IgD-negative memory B cell (primary cell): ENCODE results near the gene KCNG2. TPM values are rescaled to one million over a fixed set of nuclear protein-coding genes. Genes with fewer than 3 reads are reported as not detected.

ENCODE experiments used
- H3K27ac Mint-ChIP-seq, 3 donors: one replicate each; pipeline ENCODE4 v1.8.0; 2020 to 2022; ENCODE audit warnings: mild to moderate bottlenecking in 3 of 3, mixed read lengths in 3 of 3, moderate library complexity in 1 of 3
- H3K27me3 Mint-ChIP-seq: one replicate; pipeline ENCODE4 v1.8.0; 2021; ENCODE audit warnings: mixed read lengths
- H3K36me3 Mint-ChIP-seq: one replicate; pipeline ENCODE4 v1.8.0; 2020; ENCODE audit warnings: mild to moderate bottlenecking, mixed read lengths
- H3K4me1 Mint-ChIP-seq, 3 donors: one replicate each; pipeline ENCODE4 v1.8.0; 2020 to 2022; ENCODE audit warnings: mixed read lengths in 3 of 3, mild to moderate bottlenecking in 1 of 3
- H3K4me3 Mint-ChIP-seq, 4 donors: one replicate each; pipeline ENCODE4 v1.8.0; 2020 to 2022; ENCODE audit warnings: mild to moderate bottlenecking in 4 of 4, mixed read lengths in 4 of 4, moderate library complexity in 3 of 4
- H3K9me3 Mint-ChIP-seq, 3 donors: one replicate each; pipeline ENCODE4 v1.8.0; 2020 to 2021; ENCODE audit warnings: mixed read lengths in 3 of 3, mild to moderate bottlenecking in 1 of 3
- polyA plus RNA-seq: library from polyadenylated mRNA; unstranded; fragments of 300-500 nt; fragmentation: Illumina TruSeq; gene quantifications from one replicate; pipeline ENCODE4 v1.2.3, GENCODE V29; 2021

Gene KCNG2
- polyA plus RNA-seq, 1 donor from 2014 or later: not detected

DNA sequence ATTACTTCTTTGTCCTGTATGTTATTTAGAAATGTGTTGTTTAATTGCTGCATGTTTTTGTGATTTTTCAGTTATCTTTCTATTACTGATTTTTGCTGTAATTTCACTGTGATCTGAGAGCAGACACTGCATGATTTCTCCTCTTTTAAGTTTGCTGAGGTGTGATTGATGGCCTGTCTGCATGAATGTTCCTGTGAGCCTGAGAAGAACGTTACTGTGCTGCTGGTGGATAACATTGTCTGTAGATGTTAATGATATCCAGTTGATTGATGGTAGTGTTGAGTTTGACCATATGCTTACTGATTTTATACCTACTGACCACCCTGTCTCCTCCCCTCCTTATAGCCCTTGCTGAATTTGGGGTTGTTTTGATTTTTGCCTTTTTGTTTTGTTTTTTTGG lies 37.4 kb upstream of the KCNG2 start:
- peaks cover 8% of the 10 kb centered on the region for H3K36me3 Mint-ChIP-seq
- no peak overlapping the region for H3K4me3 Mint-ChIP-seq
- H3K4me1 Mint-ChIP-seq: no peaks in the 10 kb centered on the region
- no peaks in the 10 kb centered on the region for H3K27me3 Mint-ChIP-seq
- H3K9me3 Mint-ChIP-seq: peaks cover 10 to 23% (median 12%) of the 10 kb centered on the region in 3 donors
- peak overlapping the region in 1 of 3 donors; percentile 43 for H3K27ac Mint-ChIP-seq

DNA sequence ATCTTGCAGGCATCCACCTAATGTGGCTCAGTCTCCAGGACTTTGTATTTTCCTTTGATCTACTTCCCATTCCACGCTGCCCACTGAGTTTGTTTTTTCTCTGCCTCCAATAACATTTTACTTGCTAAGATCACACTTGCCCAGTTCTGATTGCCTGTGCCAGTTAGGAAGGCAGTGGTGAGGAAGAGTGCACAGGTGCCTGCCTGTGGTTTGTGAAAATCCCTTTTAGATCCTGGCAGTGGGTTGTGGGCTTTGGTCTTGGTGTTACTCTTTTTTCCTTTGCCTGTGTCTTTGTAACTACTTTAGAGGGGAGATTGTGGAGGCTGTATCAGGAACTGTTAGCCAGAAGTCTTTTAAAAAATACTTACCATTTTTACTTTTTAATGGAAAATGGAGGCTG lies 36.9 kb upstream of the KCNG2 start:
- Mint-ChIP-seq H3K4me3 (peak overlapping the region in 1 of 4 donors; percentile 33), H3K36me3 (peaks cover 5% of the 10 kb centered on the region), H3K27ac (no peak overlapping the region), H3K4me1 (no peaks in the 10 kb centered on the region), H3K9me3 (peaks cover 10 to 23% (median 12%) of the 10 kb centered on the region in 3 donors), H3K27me3 (peaks cover 2% of the 10 kb centered on the region)

DNA sequence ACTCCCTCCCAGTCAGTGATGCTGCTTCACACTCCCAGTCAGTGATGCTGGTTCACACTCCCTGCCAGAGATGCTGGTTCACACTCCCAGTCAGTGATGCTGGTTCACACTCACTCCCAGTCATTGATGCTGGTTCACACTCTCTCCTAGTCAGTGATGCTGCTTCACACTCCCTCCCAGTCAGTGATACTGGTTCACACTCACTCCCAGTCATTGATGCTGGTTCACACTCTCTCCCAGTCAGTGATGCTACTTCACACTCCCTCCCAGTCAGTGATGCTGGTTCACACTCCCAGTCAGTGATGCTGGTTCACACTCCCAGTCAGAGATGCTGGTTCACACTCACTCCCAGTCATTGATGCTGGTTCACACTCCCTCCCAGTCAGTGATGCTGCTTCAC lies 34.3 kb upstream of the KCNG2 start:
- Mint-ChIP-seq H3K27ac (no peak overlapping the region), H3K27me3 (peaks cover 3% of the 10 kb centered on the region), H3K4me1 (no peaks in the 10 kb centered on the region), H3K9me3 (peaks cover 14 to 33% (median 16%) of the 10 kb centered on the region in 3 donors), H3K4me3 (no peak overlapping the region), H3K36me3 (peaks cover 5% of the 10 kb centered on the region)

DNA sequence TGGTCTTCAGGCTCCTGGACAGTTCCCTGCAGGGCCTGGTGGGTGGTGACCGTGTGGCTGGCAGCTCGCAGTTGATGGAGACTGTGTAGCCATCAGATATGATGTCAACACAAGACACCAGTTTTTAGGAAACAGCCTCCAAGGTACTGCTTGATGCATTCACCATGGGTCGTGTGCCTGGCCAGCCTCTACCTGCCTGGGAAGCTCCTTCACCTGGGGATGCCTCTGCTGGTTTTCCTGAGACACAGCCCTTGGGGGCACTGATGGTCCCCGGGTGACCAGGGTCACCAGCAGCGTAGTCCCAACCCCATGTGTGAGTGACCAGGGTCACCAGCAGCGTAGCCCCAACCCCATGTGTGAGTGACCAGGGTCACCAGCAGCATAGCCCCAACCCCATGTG lies 33.6 kb upstream of the KCNG2 start:
- H3K9me3 Mint-ChIP-seq: peaks cover 10 to 31% (median 16%) of the 10 kb centered on the region in 3 donors
- peaks cover under 1% of the 10 kb centered on the region for H3K36me3 Mint-ChIP-seq
- no peaks in the 10 kb centered on the region for H3K4me1 Mint-ChIP-seq
- H3K27ac Mint-ChIP-seq: no peak overlapping the region
- peaks cover 3% of the 10 kb centered on the region for H3K27me3 Mint-ChIP-seq
- H3K4me3 Mint-ChIP-seq: no peak overlapping the region

DNA sequence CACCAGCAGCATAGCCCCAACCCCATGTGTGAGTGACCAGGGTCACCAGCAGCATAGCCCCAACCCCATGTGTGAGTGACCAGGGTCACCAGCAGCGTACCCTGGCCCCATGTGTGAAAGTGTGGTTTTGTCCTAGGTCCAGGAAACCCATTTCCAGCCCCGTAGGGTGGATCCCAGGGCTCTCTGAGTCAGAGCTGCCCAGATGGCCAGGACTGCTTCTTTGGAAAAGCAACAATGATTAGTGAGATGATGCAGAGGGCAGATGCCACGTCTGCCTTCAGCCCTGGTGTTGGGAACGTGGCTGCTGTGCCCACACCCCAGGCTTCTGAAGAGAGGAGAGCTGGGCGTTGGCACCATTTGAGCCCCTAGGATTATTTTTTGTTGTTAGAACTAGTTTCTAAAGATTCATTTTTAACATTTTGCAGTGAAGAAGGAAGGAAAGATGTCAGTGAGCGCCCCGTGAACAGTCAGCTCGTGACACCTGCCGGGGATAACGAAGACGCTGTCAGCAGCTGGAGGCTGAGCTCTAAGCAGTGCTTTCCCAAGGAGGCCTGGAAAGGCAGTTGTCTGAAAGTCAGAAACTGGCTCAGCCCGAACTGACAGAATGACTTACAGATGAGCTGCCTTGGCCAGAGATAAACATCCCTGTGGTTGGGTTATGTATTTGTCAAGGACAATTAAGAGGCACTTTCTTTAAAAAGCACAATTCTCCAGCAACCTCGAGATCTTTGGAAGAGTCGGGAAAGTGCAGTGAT lies 32.1 kb upstream of the KCNG2 start:
- Mint-ChIP-seq H3K36me3 (no peaks in the 10 kb centered on the region), H3K9me3 (peaks cover 10 to 20% (median 16%) of the 10 kb centered on the region in 3 donors), H3K4me3 (no peak overlapping the region), H3K27ac (no peak overlapping the region), H3K27me3 (peaks cover 3% of the 10 kb centered on the region), H3K4me1 (peaks cover 0 to 1% (median 0%) of the 10 kb centered on the region in 3 donors)

DNA sequence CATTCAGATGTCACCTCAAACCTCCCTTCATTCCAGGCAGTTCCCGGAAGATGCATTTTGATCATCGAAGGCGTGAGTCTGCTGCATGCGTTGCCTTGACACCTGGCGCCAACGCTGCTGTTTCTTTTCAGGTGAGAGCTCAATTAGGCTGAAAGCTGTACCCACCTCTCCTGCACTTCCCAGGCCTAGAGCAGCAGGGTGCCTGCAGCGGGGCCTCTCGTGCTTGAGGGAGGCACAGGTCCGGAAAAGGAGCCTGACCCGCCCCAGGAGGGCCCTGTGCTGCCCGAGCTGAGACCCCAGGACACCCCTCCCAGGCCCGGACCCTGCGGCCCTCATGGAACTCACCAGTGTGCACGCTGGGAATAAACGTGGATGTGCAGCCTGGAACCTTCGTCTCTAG lies 31.4 kb upstream of the KCNG2 start:
- Mint-ChIP-seq H3K27me3 (peaks cover 3% of the 10 kb centered on the region), H3K36me3 (no peaks in the 10 kb centered on the region), H3K4me3 (no peak overlapping the region), H3K9me3 (peaks cover 10 to 17% (median 16%) of the 10 kb centered on the region in 3 donors), H3K27ac (no peak overlapping the region), H3K4me1 (peaks cover 0 to 1% (median 0%) of the 10 kb centered on the region in 3 donors)

DNA sequence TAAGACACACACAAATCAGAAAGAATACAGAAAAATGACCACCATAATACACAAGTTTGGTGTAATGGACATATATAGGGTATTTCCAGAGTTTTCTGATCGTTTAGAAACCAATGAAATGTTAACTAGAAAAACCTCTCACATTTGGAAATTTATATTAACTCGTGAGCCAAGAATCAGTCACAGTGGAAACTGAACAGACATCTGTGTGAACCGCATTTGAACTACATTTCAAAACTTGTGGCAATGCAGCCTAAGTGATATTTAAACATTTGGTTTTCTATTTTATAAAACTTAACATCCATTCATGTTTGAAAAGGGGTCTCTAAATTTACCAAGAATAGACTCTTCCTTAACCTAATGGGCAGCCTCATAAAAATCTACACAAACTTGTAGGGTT lies 29.0 kb upstream of the KCNG2 start:
- H3K4me1 Mint-ChIP-seq: peaks cover 0 to 3% (median 0%) of the 10 kb centered on the region in 3 donors
- peaks cover 10% of the 10 kb centered on the region for H3K27me3 Mint-ChIP-seq
- no peak overlapping the region for H3K27ac Mint-ChIP-seq
- no peak overlapping the region for H3K4me3 Mint-ChIP-seq
- no peaks in the 10 kb centered on the region for H3K36me3 Mint-ChIP-seq
- H3K9me3 Mint-ChIP-seq: peaks cover 6 to 16% (median 14%) of the 10 kb centered on the region in 3 donors

DNA sequence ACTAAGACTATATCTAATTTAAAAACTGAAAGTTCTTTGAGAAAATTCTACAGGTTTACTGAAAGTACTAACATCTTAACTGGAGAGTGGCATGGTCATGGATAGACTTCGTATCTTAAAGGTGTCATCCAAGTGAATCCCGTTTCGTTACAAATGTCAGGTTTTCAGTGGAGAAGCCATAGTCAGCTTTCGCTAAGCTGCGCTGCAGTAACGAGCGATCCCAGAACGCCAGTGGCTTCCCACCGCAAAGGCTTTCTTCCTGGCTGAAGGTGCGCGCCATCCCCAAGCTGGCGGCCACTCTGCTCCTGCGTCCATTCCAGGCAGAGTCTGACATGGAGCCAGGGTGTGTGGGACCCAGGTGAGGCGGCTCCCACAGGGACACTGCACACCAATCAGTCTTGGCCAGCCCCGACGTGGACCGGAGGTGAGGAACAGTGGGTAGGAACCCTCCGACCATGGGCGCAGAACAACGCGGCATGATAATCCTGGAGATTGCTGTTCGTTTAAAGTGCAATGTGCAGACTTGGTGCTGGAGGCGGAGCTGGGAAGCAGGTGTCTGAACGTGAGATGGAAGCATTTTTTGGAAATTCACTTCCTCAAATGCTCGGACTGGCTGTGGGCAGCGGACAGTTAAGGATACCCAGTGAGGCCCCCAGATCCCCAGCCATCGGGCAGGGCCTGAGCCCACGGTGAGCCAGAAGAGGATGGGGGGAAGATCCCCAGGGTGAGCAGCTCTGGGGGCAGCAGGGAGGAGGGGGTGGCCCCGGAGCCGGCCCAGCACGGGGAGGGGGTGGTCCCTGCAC lies 27.8 kb upstream of the KCNG2 start:
- Mint-ChIP-seq H3K4me3 (no peak overlapping the region), H3K27ac (peak overlapping the region in 1 of 3 donors; percentile 16), H3K36me3 (no peaks in the 10 kb centered on the region)

DNA sequence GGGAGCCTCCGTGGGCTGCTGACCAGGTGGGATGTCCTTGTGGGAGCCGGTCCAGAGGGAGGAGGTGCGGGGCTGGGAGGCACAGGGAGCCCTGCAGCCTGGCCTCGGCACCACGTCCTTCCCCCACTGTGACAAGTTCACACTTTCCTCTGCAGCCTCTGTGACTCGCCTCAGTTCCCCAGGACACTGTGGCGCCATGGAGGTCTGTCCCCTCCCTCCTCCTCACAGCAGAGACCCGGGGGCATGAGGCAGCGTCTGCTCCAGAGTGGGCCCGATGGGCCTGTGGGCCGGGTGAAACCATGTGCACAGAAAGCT lies 27.3 kb upstream of the KCNG2 start:
- peaks cover 6 to 18% (median 14%) of the 10 kb centered on the region in 3 donors for H3K9me3 Mint-ChIP-seq
- peaks cover 0 to 3% (median 0%) of the 10 kb centered on the region in 3 donors for H3K4me1 Mint-ChIP-seq
- peak overlapping the region in 1 of 4 donors; percentile 54 for H3K4me3 Mint-ChIP-seq
- no peaks in the 10 kb centered on the region for H3K36me3 Mint-ChIP-seq
- peaks cover 16% of the 10 kb centered on the region for H3K27me3 Mint-ChIP-seq
- H3K27ac Mint-ChIP-seq: no peak overlapping the region

More for the DNA sequence above, 27.8 kb upstream of the KCNG2 start:
- H3K27me3 Mint-ChIP-seq: peaks cover 16% of the 10 kb centered on the region
- H3K9me3 Mint-ChIP-seq: peaks cover 6 to 18% (median 14%) of the 10 kb centered on the region in 3 donors
- peaks cover 0 to 3% (median 0%) of the 10 kb centered on the region in 3 donors for H3K4me1 Mint-ChIP-seq

DNA sequence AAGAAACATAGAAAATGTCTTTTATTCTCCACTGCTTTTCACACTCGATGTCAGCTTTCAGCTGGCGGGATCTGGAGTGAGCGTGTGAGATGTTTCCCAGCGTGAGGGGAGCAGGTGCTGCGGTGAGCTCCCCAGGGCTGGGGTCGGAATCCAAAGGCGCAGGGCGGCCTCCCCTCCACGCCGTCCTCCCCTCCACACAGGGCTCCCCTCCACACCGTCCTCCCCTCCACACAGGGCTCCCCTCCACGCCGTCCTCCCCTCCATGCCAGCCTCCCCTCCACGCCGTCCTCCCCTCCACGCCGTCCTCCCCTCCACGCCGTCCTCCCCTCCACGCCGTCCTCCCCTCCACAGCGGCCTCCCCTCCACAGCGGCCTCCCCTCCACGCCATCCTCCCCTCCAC lies 26.9 kb upstream of the KCNG2 start:
- Mint-ChIP-seq H3K4me3 (peak overlapping the region in 1 of 4 donors; percentile 54), H3K4me1 (peaks cover 0 to 3% (median 0%) of the 10 kb centered on the region in 3 donors), H3K9me3 (peaks cover 6 to 18% (median 14%) of the 10 kb centered on the region in 3 donors), H3K27ac (no peak overlapping the region), H3K27me3 (peaks cover 16% of the 10 kb centered on the region), H3K36me3 (no peaks in the 10 kb centered on the region)

DNA sequence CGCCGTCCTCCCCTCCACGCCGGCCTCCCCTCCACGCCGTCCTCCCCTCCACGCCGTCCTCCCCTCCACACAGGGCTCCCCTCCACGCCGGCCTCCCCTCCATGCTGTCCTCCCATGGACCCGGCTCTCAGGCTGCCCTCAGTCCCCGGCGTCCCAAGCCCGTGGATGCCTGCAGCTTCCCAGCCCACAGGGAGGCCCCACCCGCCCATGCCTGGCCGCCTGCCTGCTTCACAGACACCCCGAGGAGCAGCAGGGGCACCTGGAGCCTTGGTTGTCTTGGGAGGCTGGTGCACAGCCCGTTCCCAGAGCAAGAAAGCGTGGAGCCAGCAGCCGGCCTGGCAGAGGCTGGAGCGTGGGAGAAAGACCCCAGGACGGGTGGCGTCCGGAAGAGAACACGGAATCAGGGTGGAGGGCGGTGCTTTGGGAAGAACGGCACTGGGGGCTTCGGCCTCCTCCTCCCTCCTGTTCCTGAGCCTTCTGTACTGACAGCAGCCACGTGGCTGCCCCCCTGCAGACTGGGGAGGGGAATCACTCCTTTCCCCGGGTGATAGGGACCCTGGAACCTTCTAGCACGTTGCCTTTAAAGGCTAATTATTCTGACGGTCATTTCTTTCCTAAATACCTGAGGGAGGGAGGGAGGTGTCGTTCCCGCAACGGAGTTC lies 26.2 kb upstream of the KCNG2 start:
- Mint-ChIP-seq H3K4me1 (peaks cover 0 to 3% (median 0%) of the 10 kb centered on the region in 3 donors), H3K36me3 (no peaks in the 10 kb centered on the region), H3K4me3 (no peak overlapping the region), H3K27me3 (peaks cover 17% of the 10 kb centered on the region), H3K9me3 (peaks cover 6 to 18% (median 14%) of the 10 kb centered on the region in 3 donors), H3K27ac (no peak overlapping the region)

DNA sequence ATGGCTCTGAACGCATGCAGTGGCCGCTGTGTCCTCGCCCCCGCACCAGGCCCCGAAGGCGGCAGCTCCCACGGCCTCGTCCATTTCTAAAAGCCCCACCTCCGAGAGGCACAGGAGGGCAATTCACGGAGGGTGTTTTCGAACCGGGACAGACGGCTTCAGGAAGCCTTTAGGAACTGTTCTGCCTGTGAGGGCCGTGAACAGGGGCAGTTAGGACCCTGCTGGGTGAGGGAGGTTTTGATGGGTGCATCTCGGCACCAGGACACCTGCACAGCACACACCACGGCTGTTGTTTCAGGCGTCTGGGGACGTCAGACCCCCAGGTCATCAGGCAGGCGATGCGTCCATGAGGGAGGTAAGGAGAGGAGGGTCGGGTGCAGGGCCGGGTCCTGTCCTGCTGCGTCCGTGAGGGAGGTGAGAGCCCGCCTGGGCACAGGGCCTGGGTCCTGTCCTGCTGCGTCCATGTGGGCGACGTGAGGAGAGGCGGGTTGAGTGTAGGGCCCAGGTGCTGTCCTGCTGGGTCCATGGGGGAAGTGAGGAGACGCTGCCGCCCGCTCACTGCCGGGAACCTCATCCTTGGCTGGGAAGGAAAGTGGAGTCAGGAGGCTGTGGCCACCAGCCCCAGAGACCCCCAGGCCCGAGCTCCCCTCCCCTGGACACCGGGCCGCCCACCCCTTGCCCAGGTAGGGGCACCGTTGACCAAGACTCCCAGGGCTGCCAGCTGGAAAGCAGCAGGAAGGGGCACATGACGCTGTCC lies 25.5 kb upstream of the KCNG2 start:
- Mint-ChIP-seq H3K27me3 (peaks cover 17% of the 10 kb centered on the region), H3K4me1 (peaks cover 0 to 3% (median 0%) of the 10 kb centered on the region in 3 donors), H3K27ac (no peak overlapping the region), H3K36me3 (no peaks in the 10 kb centered on the region), H3K4me3 (no peak overlapping the region), H3K9me3 (peaks cover 4 to 24% (median 12%) of the 10 kb centered on the region in 3 donors)

DNA sequence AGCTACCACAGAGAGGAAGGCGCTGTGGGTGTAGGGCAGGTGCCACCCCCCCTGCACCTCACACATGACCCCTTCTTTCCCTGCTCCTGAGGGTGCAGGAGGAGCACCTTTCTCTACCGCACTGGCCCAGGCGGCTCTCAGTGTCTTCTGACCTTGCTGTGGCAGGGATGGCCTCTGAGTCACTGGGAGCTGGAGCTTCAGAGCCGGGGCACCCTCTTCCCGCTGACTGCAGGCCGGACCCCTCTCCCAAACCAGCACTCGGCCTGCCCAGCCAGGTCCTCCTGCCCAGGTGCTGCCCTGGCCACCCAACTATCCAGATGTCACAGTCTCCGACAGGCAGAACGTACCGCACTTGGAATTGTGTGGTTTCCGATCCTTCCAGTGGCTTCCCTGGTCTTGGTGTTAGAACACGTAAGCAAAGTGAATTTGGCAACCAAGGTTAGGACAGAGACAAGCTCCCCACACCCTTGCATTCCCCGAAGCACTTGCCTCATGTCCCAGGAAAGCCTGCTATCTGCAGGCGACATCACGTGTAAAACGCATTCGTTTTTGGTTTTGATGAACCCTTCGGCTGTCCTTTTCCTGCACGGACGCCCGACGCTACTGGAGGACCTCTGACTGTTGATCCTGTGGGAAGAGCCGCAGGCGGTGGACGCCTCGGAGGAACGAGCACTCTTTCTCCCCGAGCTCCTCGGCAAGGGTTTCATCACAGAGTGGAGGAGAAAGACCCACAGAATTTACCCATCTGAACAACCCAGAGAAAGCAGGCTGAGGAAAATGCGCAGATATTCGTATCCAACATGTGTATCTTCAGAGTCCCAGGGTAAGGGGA lies 24.7 kb upstream of the KCNG2 start:
- Mint-ChIP-seq H3K27ac (no peak overlapping the region), H3K4me3 (no peak overlapping the region), H3K4me1 (peaks cover 0 to 3% (median 0%) of the 10 kb centered on the region in 3 donors), H3K9me3 (peaks cover 0 to 21% (median 4%) of the 10 kb centered on the region in 3 donors), H3K36me3 (no peaks in the 10 kb centered on the region), H3K27me3 (peaks cover 23% of the 10 kb centered on the region)

DNA sequence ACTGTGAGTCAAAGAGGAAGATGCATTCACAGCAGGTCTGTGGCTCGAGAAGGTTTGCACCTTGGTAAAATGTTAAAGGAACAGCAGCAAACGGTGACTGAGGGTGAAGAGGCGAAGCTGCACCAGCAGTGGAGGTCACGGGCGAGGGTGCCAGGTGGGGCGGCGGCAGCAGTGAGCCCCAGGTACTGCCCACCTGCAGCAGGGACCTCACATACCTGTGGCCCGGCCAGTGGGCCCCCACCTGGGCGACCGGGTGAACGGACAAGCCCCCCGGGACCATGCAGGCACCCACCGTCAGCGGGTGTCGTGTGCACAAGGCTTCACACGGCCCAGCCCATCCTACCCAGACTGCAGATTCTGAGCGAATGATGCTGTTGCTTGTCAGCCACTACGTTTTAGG lies 23.6 kb upstream of the KCNG2 start:
- Mint-ChIP-seq H3K4me3 (no peak overlapping the region), H3K9me3 (peaks cover 0 to 14% (median 0%) of the 10 kb centered on the region in 3 donors), H3K27me3 (peaks cover 27% of the 10 kb centered on the region), H3K27ac (no peak overlapping the region), H3K36me3 (no peaks in the 10 kb centered on the region), H3K4me1 (peaks cover 0 to 3% (median 0%) of the 10 kb centered on the region in 3 donors)
